Uterus (tissue), 4 donors: ENCODE results near the gene SF3B2. TPM values are rescaled to one million over a fixed set of nuclear protein-coding genes. Genes with fewer than 3 reads are reported as not detected.
A peak's percentile ranks its signal among the peaks of the same experiment; 100 is the strongest.

Experiments used
- DNase-seq, 2 donors: peaks; one replicate each; pipeline ENCODE4 v3.0.0-alpha.2; 2019 to 2020
- H3K27ac ChIP-seq, 2 donors: fragments of 200-600 bp; sonication (generic); 1 replicate in 1 of 2; 2 replicates in 1 of 2; pipeline ENCODE4 v1.5.1; 2016 to 2018
- H3K27me3 ChIP-seq, 2 donors: fragments of 200-600 bp; sonication (generic); one replicate each; pipeline ENCODE4 v1.5.1; 2018 to 2019; ENCODE audit warnings: control low read depth in 1 of 2
- H3K36me3 ChIP-seq, 2 donors: fragments of 200-600 bp; sonication (generic); one replicate each; pipeline ENCODE4 v1.5.1; 2019; ENCODE audit warnings: control low read depth in 1 of 2
- H3K4me1 ChIP-seq, 2 donors: fragments of 200-600 bp; sonication (generic); one replicate each; pipeline ENCODE4 v1.5.1; 2018 to 2019; ENCODE audit warnings: control low read depth in 1 of 2
- H3K4me3 ChIP-seq, 2 donors: fragments of 200-600 bp; sonication (generic); 1 replicate in 1 of 2; 2 replicates in 1 of 2; pipeline ENCODE4 v1.5.1; 2018 to 2019; ENCODE audit warnings: mild to moderate bottlenecking in 1 of 2
- H3K9me3 ChIP-seq, 2 donors: fragments of 200-600 bp; sonication (generic); one replicate each; pipeline ENCODE4 v1.5.1; 2019; ENCODE audit warnings: control low read depth in 1 of 2
- CTCF ChIP-seq, 4 experiments: fragments of 200-600 bp in 2 of 4; fragments of 450-650 bp in 2 of 4; sonication (generic) in 2 of 4; IDR thresholded peaks; one replicate each; pipeline ENCODE4 v1.5.1; 2016 to 2019; ENCODE audit warnings: antibody characterized with exemption in 4 of 4, mild to moderate bottlenecking in 2 of 4, moderate library complexity in 1 of 4
- POLR2A ChIP-seq, 2 donors: fragments of 450-650 bp; IDR thresholded peaks; one replicate each; pipeline ENCODE4 v1.6.1; 2016; ENCODE audit warnings: antibody characterized with exemption in 2 of 2, mild to moderate bottlenecking in 1 of 2, moderate library complexity in 1 of 2
- intact Hi-C: fragments of 100-400 bp; cut with DNase I; formaldehyde crosslinking; loops from one replicate; pipeline ENCODE4 v1.15.1; 2023; ENCODE audit warnings: low total_unique reads
- total RNA-seq, 4 donors: library from RNA; depleted of rRNA in 3 of 4; stranded (reverse); fragments of >200 nt in 3 of 4; gene quantifications; one replicate each; pipeline versions ENCODE4 v1.1.0 to v1.2.4, GENCODE V29; 2014 to 2023
- donor health status: DM: yes; HTN: yes; CAD: no.

SF3B2 gene
- total RNA-seq, 4 donors from 2014 or later = 59.9 to 195 (median 106) TPM

GRCh38 chr11:66052664-66052982, 459 bp downstream of the SF3B2 start:
- no peak for DNase-seq
- Histone ChIP-seq H3K27me3 (no peaks in the 10 kb centered on the region), H3K4me3 (peak overlapping the region; percentile 82 to 96), H3K4me1 (peaks cover 0 to 15% of the 10 kb centered on the region in 2 donors), H3K27ac (peak overlapping the region; percentile 90 to 93), H3K36me3 (no peaks in the 10 kb centered on the region), H3K9me3 (no peaks in the 10 kb centered on the region)
- no peak for TF ChIP-seq CTCF (IDR thresholded peaks at IDR 0.05)
- no peak for TF ChIP-seq POLR2A (IDR thresholded peaks at IDR 0.05)
- intact Hi-C loops = no loop called here

GRCh38 chr11:66055021-66055420, 2.9 kb downstream of the SF3B2 start:
- no peaks in the 10 kb centered on the region for H3K36me3 ChIP-seq
- H3K4me3 ChIP-seq = no peak overlapping the region
- H3K4me1 ChIP-seq = peaks cover 0 to 15% of the 10 kb centered on the region in 2 donors
- no peak for DNase-seq
- H3K27me3 ChIP-seq = no peaks in the 10 kb centered on the region
- TF ChIP-seq POLR2A (IDR thresholded peaks at IDR 0.05) (no peak), CTCF (IDR thresholded peaks at IDR 0.05) (no peak)
- H3K9me3 ChIP-seq = no peaks in the 10 kb centered on the region
- intact Hi-C loops = no loop called here
- no peak overlapping the region for H3K27ac ChIP-seq

GRCh38 chr11:66056501-66056900, 4.3 kb downstream of the SF3B2 start:
- no peak for DNase-seq
- intact Hi-C loops = no loop called here
- Histone ChIP-seq H3K36me3 (no peaks in the 10 kb centered on the region), H3K9me3 (no peaks in the 10 kb centered on the region), H3K4me1 (peaks cover 0 to 12% of the 10 kb centered on the region in 2 donors), H3K27me3 (no peaks in the 10 kb centered on the region), H3K4me3 (no peak overlapping the region), H3K27ac (no peak overlapping the region)
- no peak for TF ChIP-seq POLR2A (IDR thresholded peaks at IDR 0.05)

GRCh38 chr11:66059966-66060680, 8.0 kb downstream of the SF3B2 start:
- no peak for TF ChIP-seq CTCF (IDR thresholded peaks at IDR 0.05)
- TF ChIP-seq POLR2A (IDR thresholded peaks at IDR 0.05) = no peak
- Histone ChIP-seq H3K36me3 (no peaks in the 10 kb centered on the region), H3K9me3 (no peaks in the 10 kb centered on the region), H3K27me3 (no peaks in the 10 kb centered on the region), H3K4me3 (no peak overlapping the region), H3K27ac (no peak overlapping the region), H3K4me1 (no peaks in the 10 kb centered on the region)
- intact Hi-C loops = no loop called here
- no peak for DNase-seq

GRCh38 chr11:66061268-66061667, 9.1 kb downstream of the SF3B2 start:
- H3K4me3 ChIP-seq = no peak overlapping the region
- no peaks in the 10 kb centered on the region for H3K4me1 ChIP-seq
- no peak overlapping the region for H3K27ac ChIP-seq
- DNase-seq = no peak
- no peaks in the 10 kb centered on the region for H3K27me3 ChIP-seq
- no peaks in the 10 kb centered on the region for H3K36me3 ChIP-seq
- TF ChIP-seq POLR2A (IDR thresholded peaks at IDR 0.05) = no peak
- no peak for TF ChIP-seq CTCF (IDR thresholded peaks at IDR 0.05)
- intact Hi-C loops = no loop called here
- no peaks in the 10 kb centered on the region for H3K9me3 ChIP-seq

GRCh38 chr11:66062408-66062807, 10.2 kb downstream of the SF3B2 start:
- Histone ChIP-seq H3K4me1 (no peaks in the 10 kb centered on the region), H3K9me3 (no peaks in the 10 kb centered on the region), H3K36me3 (no peaks in the 10 kb centered on the region), H3K4me3 (no peak overlapping the region), H3K27me3 (no peaks in the 10 kb centered on the region), H3K27ac (no peak overlapping the region)
- DNase-seq = no peak
- TF ChIP-seq POLR2A (IDR thresholded peaks at IDR 0.05) = no peak
- TF ChIP-seq CTCF (IDR thresholded peaks at IDR 0.05) = no peak
- intact Hi-C loops = no loop called here
